Measurements from ENCODE around the gene CLOCK. TPM values are rescaled to one million over a fixed set of nuclear protein-coding genes. Genes with fewer than 3 reads are reported as not detected.

The CLOCK gene
- total and polyA plus RNA-seq, 2 of the 8 experiments (the other 6 are each of a cell fraction or from before 2014, with no cell fraction given): 7.7 to 24.2 TPM

DNA sequence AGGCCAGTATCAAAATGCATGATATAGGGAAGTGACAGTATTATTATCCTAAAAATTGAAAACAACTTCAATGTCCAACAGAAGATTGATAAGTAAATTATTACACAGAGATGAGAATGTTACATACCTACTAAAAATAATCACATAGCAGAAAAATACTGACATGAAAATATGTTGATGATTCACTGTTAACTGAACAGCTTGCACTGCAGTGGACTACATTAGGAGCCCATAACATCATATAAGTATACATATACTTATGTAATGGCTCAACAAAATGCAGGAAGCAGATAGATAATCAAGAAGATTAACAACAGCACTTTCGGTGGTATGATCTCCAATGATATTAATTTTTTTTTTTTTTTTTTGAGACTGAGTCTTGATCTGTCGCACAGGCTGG, 7.1 kb downstream of the CLOCK start:
- 96% methylated on average over 2 of the region's 2 CpGs; no CpG with 5 or more reads in 1 of the 2 experiments for WGBS, 2 experiments (ENCODE audit: extremely low coverage in 1 of 2, insufficient coverage in 1 of 2, insufficient read length in 1 of 2, insufficient replicate concordance in 2 of 2, low coverage in 1 of 2, low lambda C conversion rate in 2 of 2, missing lambda C conversion rate in 1 of 2)
- Histone ChIP-seq H3K4ac (replicated peaks; ENCODE audit: insufficient read length, low read depth, low read length) (no peak overlapping the region), H3K27ac (ENCODE audit: low read depth, low read length) (no peak overlapping the region), H4K20me1 (replicated peaks in 1 of 2; ENCODE audit: control insufficient read depth in 1 of 2, insufficient read depth in 2 of 2, low read length in 2 of 2) (peaks cover 0 to 3% of the 10 kb centered on the region in 2 experiments), H2BK15ac (ENCODE audit: low read length) (no peak overlapping the region), H4K5ac (ENCODE audit: insufficient read length, low read depth, low read length) (no peak overlapping the region), H3K23ac (ENCODE audit: insufficient read length) (no peak overlapping the region), H3K14ac (ENCODE audit: insufficient read length) (no peak overlapping the region), H3K9ac (replicated peaks in 1 of 4; ENCODE audit: extremely low read depth in 1 of 4, low read depth in 3 of 4, low read length in 3 of 4) (no peak overlapping the region), H3K27me3 (replicated peaks in 1 of 4; ENCODE audit: control insufficient read depth in 3 of 4, extremely low read depth in 1 of 4, insufficient read depth in 3 of 4, low read length in 3 of 4) (no peaks in the 10 kb centered on the region), H4K91ac (replicated peaks; ENCODE audit: insufficient read length, low read length) (no peak overlapping the region), H3K79me1 (ENCODE audit: low read depth, low read length) (peaks cover 3% of the 10 kb centered on the region; the same call in 1 of the 2 replicates), H2AK5ac (ENCODE audit: low read depth, low read length) (no peak overlapping the region), H3K56ac (replicated peaks; ENCODE audit: insufficient read length, low read depth, low read length) (no peak overlapping the region), H3K18ac (ENCODE audit: extremely low read depth, low read length) (no peak overlapping the region), H3K36me3 (ENCODE audit: control insufficient read depth in 2 of 4, insufficient read depth in 4 of 4, low read length in 3 of 4) (no peaks in the 10 kb centered on the region; a peak in 2 of 8 replicates), H2BK5ac (ENCODE audit: low read depth, low read length) (no peak overlapping the region), H2BK12ac (ENCODE audit: low read depth, low read length) (no peak overlapping the region), H2BK120ac (replicated peaks; ENCODE audit: low read depth, low read length) (no peak overlapping the region), H3K23me2 (ENCODE audit: low read depth, low read length) (no peaks in the 10 kb centered on the region), H3K4me1 (replicated peaks in 1 of 4; ENCODE audit: control insufficient read depth in 3 of 4, insufficient read depth in 4 of 4, low read length in 3 of 4) (peaks cover 2 to 5% (median 4%) of the 10 kb centered on the region in 4 experiments), H4K8ac (ENCODE audit: extremely low read depth, insufficient read depth, low read length) (no peak overlapping the region), H2AFZ (ENCODE audit: low read length) (no peak overlapping the region), H3K79me2 (ENCODE audit: control insufficient read depth in 1 of 2, insufficient read depth in 2 of 2, low read length in 2 of 2) (peaks cover 4 to 94% of the 10 kb centered on the region in 2 experiments; a peak in 3 of 4 replicates), H2BK20ac (ENCODE audit: low read length) (no peak overlapping the region), H3K4me2 (ENCODE audit: insufficient read depth in 1 of 2, low read depth in 2 of 2, low read length in 2 of 2) (no peak overlapping the region), H3K9me3 (ENCODE audit: insufficient read depth in 2 of 2, low read depth in 1 of 2, low read length in 1 of 2) (no peaks in the 10 kb centered on the region; a peak in 1 of 4 replicates), H3K4me3 (ENCODE audit: extremely low read depth in 1 of 4, insufficient read depth in 2 of 4, low read depth in 3 of 4, low read length in 4 of 4) (no peak overlapping the region)
- no peak for DNase-seq (ENCODE audit: low read depth in 1 of 2, low spot score in 2 of 2)
- no peak for TF ChIP-seq ASH2L (IDR thresholded peaks at IDR 0.05; ENCODE audit: low read length)
- no peak for FAIRE-seq
- ChIA-PET CTCF (ENCODE audit: partially characterized antibody) (interaction anchor here (0.7 to 1.0 kb wide), 2 partner anchors 95 to 130 kb away, joined by 3 read pairs; no protein-coding TSS in a partner anchor), POLR2A (ENCODE audit: partially characterized antibody) (interaction anchor here (1.0 kb wide), 1 partner anchor 13 kb away, joined by 3 read pairs; no protein-coding TSS in a partner anchor)

Measured in H1 (cell line).